ENCODE measurements around the gene DNAJC30.

- TF ChIP-seq, protein P1, sequence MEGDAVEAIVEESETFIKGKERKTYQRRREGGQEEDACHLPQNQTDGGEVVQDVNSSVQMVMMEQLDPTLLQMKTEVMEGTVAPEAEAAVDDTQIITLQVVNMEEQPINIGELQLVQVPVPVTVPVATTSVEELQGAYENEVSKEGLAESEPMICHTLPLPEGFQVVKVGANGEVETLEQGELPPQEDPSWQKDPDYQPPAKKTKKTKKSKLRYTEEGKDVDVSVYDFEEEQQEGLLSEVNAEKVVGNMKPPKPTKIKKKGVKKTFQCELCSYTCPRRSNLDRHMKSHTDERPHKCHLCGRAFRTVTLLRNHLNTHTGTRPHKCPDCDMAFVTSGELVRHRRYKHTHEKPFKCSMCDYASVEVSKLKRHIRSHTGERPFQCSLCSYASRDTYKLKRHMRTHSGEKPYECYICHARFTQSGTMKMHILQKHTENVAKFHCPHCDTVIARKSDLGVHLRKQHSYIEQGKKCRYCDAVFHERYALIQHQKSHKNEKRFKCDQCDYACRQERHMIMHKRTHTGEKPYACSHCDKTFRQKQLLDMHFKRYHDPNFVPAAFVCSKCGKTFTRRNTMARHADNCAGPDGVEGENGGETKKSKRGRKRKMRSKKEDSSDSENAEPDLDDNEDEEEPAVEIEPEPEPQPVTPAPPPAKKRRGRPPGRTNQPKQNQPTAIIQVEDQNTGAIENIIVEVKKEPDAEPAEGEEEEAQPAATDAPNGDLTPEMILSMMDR (IDR thresholded peaks at IDR 0.05 in 2 of 3, conservative IDR thresholded peaks at IDR 0.05 in 1 of 3; ENCODE audit: control insufficient read depth in 2 of 3, extremely low read depth in 1 of 3, insufficient read depth in 1 of 3, low read depth in 3 of 3, low read length in 3 of 3), result no peak
- TF ChIP-seq RAD21 (IDR thresholded peaks at IDR 0.05; ENCODE audit: insufficient read depth, low read depth, low read length) (no peak), ZBTB40 (IDR thresholded peaks at IDR 0.05; ENCODE audit: borderline replicate concordance) (no peak), CHD2 (IDR thresholded peaks at IDR 0.05; ENCODE audit: borderline replicate concordance, low read depth, low read length) (no peak), ATF2 (IDR thresholded peaks at IDR 0.05; ENCODE audit: low read length) (no peak), SIN3A (IDR thresholded peaks at IDR 0.05; ENCODE audit: low read depth, low read length) (no peak), ZNF274 (IDR thresholded peaks at IDR 0.05; ENCODE audit: insufficient read depth, insufficient read length) (no peak), MTA3 (IDR thresholded peaks at IDR 0.05; ENCODE audit: borderline replicate concordance, low read length) (no peak), KDM1A (IDR thresholded peaks at IDR 0.05; ENCODE audit: borderline replicate concordance) (no peak), HDAC2 (IDR thresholded peaks at IDR 0.05) (no peak)
- TF ChIP-seq, protein P2, sequence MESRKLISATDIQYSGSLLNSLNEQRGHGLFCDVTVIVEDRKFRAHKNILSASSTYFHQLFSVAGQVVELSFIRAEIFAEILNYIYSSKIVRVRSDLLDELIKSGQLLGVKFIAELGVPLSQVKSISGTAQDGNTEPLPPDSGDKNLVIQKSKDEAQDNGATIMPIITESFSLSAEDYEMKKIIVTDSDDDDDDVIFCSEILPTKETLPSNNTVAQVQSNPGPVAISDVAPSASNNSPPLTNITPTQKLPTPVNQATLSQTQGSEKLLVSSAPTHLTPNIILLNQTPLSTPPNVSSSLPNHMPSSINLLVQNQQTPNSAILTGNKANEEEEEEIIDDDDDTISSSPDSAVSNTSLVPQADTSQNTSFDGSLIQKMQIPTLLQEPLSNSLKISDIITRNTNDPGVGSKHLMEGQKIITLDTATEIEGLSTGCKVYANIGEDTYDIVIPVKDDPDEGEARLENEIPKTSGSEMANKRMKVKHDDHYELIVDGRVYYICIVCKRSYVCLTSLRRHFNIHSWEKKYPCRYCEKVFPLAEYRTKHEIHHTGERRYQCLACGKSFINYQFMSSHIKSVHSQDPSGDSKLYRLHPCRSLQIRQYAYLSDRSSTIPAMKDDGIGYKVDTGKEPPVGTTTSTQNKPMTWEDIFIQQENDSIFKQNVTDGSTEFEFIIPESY (IDR thresholded peaks at IDR 0.05), result no peak
Measured at GRCh38 chr7:73717991-73718405, 34.7 kb upstream of the DNAJC30 start.
